Mucosa of gallbladder (tissue), 1 donor: ENCODE data around the gene KCNN3. TPM values are rescaled to one million over a fixed set of nuclear protein-coding genes. Genes with fewer than 3 reads are reported as not detected.

Source experiments
- DNase-seq: peaks from one replicate; pipeline ENCODE4 v3.0.0-alpha.2; 2020; ENCODE audit warnings: low spot score
- total RNA-seq: library from RNA; stranded (reverse); gene quantifications from one replicate; pipeline ENCODE4 v1.2.1, GENCODE V29; 2021
- donor health status: DM: no; HTN: no; CAD: no.

Gene KCNN3
- total RNA-seq, 1 donor from 2014 or later: 3.9 TPM

- DNase-seq: no peak
Observed at GRCh38 chr1:154750681-154751665, 119.1 kb downstream of the KCNN3 start.

- DNase-seq: no peak
Observed at GRCh38 chr1:154749078-154749760, 120.9 kb downstream of the KCNN3 start.

- no peak for DNase-seq
Observed at GRCh38 chr1:154748405-154748775, 121.7 kb downstream of the KCNN3 start.

DNA sequence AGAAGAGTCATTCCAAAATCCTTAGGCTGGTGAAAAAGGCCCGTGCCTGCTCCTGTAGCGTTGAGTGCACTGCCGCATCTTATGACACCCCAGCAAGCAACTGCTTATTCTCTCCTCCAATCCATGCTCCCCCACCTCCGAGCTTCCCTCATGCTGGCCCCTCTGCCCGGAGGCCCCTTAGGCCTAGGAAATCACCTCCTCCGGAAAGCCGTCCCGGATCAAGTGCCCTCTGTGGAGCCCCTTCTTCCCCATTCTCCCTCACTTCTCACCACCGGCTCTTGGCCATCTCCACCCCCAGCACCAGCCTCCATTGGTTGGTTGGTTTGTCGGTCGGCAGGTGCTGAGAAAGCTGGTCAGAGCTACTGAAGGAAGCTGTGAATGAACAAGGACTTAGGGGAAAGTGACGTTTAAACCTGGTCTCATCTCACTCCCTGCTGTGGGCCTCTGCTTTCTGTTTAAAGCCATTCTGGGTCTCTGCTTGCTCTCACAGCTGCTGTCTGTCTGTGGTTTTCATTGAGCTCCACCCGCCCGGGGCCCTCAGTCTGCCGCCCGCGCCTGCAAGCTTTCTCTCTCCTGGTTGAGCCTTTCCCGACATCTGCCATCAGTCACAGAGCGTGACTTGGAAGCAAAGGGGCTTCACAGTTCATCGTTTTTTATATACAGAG is 122.2 kb downstream of the KCNN3 start:
- DNase-seq: peak; percentile 45

GRCh38 chr1:154747380-154747739 is 122.7 kb downstream of the KCNN3 start:
- no peak for DNase-seq

- no peak for DNase-seq
Observed at GRCh38 chr1:154746622-154747299, 123.3 kb downstream of the KCNN3 start.

GRCh38 chr1:154745750-154746425 is 124.2 kb downstream of the KCNN3 start:
- DNase-seq: no peak

DNA sequence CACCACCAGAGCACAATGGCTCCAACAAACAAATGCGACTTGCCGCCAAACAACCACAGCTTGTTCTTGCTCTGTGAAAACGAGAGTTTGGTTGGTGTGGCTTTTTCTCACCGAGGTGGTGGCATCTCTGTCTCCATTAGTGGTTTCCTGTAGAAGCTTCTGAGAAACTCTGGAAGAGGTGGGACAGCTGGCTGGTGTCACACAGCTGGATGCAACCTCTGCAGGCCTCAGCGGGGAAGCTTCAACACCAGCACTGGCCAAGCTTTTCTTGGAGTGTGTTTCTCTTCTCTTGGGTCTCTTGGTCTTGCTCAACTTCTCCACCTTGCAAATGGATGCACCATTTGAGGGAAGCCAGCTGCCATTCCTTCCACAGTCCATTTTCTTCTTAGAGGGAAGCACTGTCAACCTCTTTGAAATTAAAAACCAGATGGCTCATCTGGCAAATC is 124.8 kb downstream of the KCNN3 start:
- peak; percentile 66 for DNase-seq

- no peak for DNase-seq
Observed at GRCh38 chr1:154744352-154745035, 125.6 kb downstream of the KCNN3 start.

GRCh38 chr1:154743526-154744036 is 126.5 kb downstream of the KCNN3 start:
- no peak for DNase-seq

DNA sequence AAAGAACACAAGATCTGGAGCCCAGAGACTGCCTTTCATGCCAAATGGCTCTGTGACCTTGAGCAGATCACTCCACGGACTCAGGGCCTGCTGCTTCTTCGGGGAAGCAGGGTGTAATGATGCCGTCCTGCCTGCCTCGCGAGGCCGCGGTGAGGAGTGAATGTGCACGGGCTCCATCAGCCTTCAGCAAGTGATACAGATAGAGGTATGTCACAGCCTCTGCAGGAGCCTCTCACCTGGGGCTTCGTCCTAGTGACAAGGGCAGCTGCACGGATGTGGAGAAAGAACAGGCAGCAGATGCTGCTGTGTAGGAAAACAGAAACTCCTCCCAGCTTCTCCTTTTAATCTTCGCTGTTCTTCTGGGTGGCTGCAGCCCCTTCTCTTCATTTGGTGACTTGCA is 127.5 kb downstream of the KCNN3 start:
- DNase-seq: no peak

DNA sequence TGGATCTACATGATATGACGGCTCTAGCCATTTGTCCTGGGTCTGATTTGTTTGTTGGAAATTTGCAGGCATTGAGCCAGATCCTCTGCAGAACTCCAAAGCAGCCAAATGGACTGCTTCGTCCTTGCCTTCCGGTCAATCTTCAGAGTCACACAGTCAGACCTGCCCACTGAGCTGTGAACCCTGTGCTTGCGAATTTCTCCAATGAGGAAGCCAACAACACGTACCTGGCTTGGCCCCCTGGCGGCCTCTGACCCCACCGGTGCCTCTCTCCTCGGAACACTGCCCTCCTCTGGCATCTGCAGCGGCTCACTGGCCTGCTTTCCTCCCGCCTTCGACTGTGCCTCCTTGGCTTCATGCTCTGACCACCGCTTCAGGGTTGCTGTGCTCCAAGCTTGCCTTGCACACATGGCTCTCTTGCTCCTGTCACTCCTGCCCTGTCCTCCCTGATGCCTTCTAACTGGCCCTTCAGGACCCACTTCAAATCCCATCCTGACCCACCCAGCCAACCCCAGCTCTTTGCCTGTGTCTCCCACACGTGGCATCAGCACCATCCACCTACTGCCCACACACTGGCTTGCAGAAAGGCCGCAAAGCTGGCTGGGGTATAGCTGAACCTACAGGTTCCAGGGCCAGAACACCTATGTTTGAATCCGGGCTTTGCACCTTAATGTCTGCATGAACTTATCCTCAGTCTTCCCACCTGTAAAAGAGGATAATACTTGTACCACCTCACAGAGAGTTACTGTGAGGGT is 128.2 kb downstream of the KCNN3 start:
- no peak for DNase-seq

DNA sequence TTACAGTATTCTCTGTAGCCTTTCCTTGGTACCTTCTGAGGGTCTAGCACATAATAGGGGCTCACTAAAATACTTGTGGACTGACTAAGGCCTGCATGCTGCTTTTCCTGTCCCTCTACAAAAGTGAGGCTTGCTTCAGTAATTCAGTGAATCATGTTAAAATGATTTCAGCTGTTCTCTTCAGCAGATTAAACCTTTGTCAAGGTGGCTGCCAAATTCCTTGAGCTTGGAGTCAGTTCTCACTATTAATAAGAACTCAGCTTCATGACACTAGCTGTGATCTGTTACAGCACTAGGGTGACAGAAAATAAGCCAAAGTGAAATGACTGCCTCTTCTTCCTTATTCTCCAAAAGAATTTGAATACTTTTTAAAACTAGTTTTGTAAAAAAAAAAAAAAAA is 128.8 kb downstream of the KCNN3 start:
- DNase-seq: no peak

GRCh38 chr1:154739654-154740053 is 130.4 kb downstream of the KCNN3 start:
- DNase-seq: no peak

DNA sequence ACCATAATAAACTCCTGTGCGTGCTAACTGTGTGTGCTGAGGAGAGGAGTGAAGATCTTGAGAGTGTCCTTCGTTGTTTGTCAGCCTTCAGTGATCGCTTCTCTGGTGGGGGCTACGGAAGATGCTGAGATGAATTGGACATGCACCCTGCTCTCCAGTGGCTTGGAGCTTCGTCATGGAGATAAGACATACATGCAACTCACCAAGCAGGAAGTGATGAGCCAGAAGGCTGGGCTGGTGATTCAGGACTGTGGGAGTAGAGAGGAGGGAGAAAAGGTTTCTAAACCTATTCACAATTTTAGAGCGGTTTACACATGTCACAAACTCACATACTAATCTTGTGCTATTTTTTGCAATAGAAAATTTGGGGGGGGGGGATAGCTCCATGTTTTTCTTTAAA is 133.2 kb downstream of the KCNN3 start:
- peak; percentile 45 for DNase-seq

- DNase-seq: no peak
Observed at GRCh38 chr1:154735804-154736168, 134.3 kb downstream of the KCNN3 start.

GRCh38 chr1:154735061-154735803 is 134.8 kb downstream of the KCNN3 start:
- DNase-seq: no peak

DNA sequence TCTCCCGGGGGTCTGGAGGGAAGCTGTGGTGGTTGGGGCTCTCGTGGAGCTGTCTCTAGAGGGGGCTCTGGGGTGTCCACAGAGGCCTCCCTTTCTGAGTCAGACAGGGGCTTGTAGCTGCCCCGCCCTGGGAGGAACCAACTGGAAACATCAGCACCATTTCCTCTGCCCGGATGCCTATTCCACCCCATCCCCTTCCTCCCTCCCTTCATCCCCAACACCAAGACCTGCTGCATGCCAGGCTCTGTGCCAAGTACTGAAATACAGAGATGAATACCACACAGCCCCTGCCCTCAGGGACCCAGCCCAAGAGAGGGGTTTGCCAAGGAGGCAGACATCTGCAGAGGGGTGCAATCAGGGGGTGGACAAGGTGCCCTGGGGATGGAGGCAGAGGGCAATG is 136.5 kb downstream of the KCNN3 start:
- no peak for DNase-seq

GRCh38 chr1:154730986-154731489 is 139.0 kb downstream of the KCNN3 start:
- no peak for DNase-seq
